ENCODE measurements around the gene LOXL4.
"Not testable (repeated sequence)": the region's sequence is repeated elsewhere in the genome, so short reads cannot be mapped to it uniquely, and the experiment has no call there.

DNA sequence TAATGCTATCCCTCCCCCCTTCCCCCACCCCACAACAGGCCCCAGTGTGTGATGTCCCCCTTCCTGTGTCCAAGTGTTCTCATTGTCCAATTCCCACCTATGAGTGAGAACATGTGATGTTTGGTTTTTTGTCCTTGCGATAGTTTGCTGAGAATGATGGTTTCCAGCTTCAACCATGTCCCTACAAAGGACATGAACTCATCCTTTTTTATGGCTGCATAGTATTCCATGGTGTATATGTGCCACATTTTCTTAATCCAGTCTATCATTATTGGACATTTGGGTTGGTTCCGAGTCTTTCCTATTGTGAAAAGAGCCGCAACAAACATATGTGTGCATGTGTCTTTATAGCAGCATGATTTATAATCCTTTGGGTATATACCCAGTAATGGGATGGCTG lies 40.3 kb downstream of the LOXL4 start:
- TF ChIP-seq, protein P1, sequence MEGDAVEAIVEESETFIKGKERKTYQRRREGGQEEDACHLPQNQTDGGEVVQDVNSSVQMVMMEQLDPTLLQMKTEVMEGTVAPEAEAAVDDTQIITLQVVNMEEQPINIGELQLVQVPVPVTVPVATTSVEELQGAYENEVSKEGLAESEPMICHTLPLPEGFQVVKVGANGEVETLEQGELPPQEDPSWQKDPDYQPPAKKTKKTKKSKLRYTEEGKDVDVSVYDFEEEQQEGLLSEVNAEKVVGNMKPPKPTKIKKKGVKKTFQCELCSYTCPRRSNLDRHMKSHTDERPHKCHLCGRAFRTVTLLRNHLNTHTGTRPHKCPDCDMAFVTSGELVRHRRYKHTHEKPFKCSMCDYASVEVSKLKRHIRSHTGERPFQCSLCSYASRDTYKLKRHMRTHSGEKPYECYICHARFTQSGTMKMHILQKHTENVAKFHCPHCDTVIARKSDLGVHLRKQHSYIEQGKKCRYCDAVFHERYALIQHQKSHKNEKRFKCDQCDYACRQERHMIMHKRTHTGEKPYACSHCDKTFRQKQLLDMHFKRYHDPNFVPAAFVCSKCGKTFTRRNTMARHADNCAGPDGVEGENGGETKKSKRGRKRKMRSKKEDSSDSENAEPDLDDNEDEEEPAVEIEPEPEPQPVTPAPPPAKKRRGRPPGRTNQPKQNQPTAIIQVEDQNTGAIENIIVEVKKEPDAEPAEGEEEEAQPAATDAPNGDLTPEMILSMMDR (IDR thresholded peaks at IDR 0.05; ENCODE audit: low read depth, low read length): not testable (repeated sequence)
- not testable (repeated sequence) for TF ChIP-seq MYC (IDR thresholded peaks at IDR 0.05; ENCODE audit: low read depth, low read length); POLR2A (IDR thresholded peaks at IDR 0.05; ENCODE audit: extremely low read depth, insufficient read length)
- TF ChIP-seq, protein P2, sequence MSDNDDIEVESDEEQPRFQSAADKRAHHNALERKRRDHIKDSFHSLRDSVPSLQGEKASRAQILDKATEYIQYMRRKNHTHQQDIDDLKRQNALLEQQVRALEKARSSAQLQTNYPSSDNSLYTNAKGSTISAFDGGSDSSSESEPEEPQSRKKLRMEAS (IDR thresholded peaks at IDR 0.05; ENCODE audit: low read depth, low read length): not testable (repeated sequence)

Measured in NB4 (cell line).